Osteocyte (in vitro differentiated cells): ENCODE data around the gene PAPLN. TPM values are rescaled to one million over a fixed set of nuclear protein-coding genes. Genes with fewer than 3 reads are reported as not detected.

Source experiments
- DNase-seq: peaks from one replicate; pipeline ENCODE4 v3.0.0; 2021; ENCODE audit warnings: mixed read lengths; ENCODE audit not compliant: unreplicated experiment; ENCODE audit errors: extremely low spot score
- H3K27ac Mint-ChIP-seq: one replicate; pipeline ENCODE4 v1.8.0; 2021; ENCODE audit warnings: mild to moderate bottlenecking, mixed read lengths; ENCODE audit not compliant: unreplicated experiment
- H3K27me3 Mint-ChIP-seq: one replicate; pipeline ENCODE4 v1.8.0; 2021; ENCODE audit warnings: mixed read lengths; ENCODE audit not compliant: unreplicated experiment
- H3K36me3 Mint-ChIP-seq: one replicate; pipeline ENCODE4 v1.8.0; 2021; ENCODE audit warnings: mixed read lengths; ENCODE audit not compliant: unreplicated experiment
- H3K4me1 Mint-ChIP-seq: one replicate; pipeline ENCODE4 v1.8.0; 2021; ENCODE audit warnings: mixed read lengths; ENCODE audit not compliant: unreplicated experiment
- H3K4me3 Mint-ChIP-seq: one replicate; pipeline ENCODE4 v1.8.0; 2021; ENCODE audit warnings: mild to moderate bottlenecking, moderate library complexity, mixed read lengths; ENCODE audit not compliant: unreplicated experiment
- H3K9me3 Mint-ChIP-seq: one replicate; pipeline ENCODE4 v1.8.0; 2021; ENCODE audit warnings: mixed read lengths; ENCODE audit not compliant: unreplicated experiment
- total RNA-seq: library from RNA; stranded (reverse); gene quantifications from 2 replicates; pipeline ENCODE4 v1.2.1, GENCODE V29; 2021
- TF ChIP-seq, protein P1 (sequence below): fragments of 200-600 bp; sonication (generic); IDR thresholded peaks from 2 replicates; pipeline ENCODE4 v1.5.0; 2021; ENCODE audit warnings: antibody characterized with exemption, mild to moderate bottlenecking, moderate library complexity

PAPLN gene
- total RNA-seq, 1 donor from 2014 or later, result 44.3 TPM

DNA sequence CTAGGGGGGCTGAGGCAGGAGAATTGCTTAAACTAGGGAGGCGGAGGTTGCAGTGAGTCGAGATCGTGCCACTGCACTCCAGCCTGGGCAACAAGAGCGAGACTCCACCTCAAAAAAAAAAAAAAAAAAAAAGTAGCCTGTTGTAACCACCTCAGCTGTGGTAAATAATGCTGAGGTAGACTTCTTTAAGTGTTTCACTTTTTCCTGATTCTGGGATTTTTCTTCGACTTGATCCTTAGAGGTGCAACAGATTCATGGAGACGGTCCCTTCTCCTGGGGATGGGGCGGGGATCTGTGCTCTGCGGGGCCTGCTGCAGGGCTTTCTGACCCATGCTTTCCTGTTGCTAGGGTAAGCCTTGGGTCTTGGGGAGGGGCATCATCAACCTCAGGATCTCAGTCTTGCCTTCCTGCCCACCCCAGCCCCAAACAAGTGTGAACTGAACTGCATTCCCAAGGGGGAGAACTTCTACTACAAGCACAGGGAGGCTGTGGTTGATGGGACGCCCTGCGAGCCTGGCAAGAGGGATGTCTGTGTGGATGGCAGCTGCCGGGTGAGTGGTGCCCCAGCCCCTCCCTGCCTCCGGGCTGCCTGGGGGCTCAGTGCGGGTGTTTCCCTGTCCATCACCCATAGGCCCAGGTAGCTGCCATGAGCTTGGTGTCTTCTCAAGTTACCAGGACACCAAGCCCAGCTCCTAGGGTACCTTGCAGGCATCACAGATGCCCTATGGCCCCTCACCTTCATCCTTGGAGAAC lies 12.4 kb downstream of the PAPLN start:
- peaks cover 8% of the 10 kb centered on the region for H3K4me1 Mint-ChIP-seq

DNA sequence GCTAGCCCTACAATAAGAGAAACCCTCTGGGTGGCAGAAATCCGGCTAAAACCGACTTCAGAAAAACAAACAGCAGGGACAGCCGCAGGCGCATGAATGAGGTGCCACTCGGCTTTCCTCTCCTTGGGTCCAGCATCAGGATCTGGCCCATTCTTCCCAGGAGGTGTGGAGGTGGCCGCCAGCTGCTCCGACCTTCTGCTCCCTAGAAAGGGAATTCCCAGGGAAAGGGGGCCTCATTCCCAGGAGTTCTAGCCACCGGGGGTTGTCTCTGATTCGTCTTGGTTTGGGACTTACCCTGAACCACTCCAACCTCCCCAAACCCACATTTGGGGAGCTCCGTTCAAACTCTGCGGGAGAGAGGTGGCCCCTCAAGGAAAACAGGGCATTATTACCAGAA lies 13.0 kb downstream of the PAPLN start:
- H3K36me3 Mint-ChIP-seq, result peaks cover 17% of the 10 kb centered on the region
- H3K4me3 Mint-ChIP-seq, result no peak overlapping the region
- no peak for DNase-seq

More for the DNA sequence above, 12.4 kb downstream of the PAPLN start:
- Mint-ChIP-seq H3K4me3 (no peak overlapping the region), H3K27me3 (no peaks in the 10 kb centered on the region), H3K36me3 (peaks cover 13% of the 10 kb centered on the region), H3K27ac (no peak overlapping the region), H3K9me3 (no peaks in the 10 kb centered on the region)
- TF ChIP-seq, protein P1, sequence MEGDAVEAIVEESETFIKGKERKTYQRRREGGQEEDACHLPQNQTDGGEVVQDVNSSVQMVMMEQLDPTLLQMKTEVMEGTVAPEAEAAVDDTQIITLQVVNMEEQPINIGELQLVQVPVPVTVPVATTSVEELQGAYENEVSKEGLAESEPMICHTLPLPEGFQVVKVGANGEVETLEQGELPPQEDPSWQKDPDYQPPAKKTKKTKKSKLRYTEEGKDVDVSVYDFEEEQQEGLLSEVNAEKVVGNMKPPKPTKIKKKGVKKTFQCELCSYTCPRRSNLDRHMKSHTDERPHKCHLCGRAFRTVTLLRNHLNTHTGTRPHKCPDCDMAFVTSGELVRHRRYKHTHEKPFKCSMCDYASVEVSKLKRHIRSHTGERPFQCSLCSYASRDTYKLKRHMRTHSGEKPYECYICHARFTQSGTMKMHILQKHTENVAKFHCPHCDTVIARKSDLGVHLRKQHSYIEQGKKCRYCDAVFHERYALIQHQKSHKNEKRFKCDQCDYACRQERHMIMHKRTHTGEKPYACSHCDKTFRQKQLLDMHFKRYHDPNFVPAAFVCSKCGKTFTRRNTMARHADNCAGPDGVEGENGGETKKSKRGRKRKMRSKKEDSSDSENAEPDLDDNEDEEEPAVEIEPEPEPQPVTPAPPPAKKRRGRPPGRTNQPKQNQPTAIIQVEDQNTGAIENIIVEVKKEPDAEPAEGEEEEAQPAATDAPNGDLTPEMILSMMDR, result no peak
- DNase-seq, result no peak

DNA sequence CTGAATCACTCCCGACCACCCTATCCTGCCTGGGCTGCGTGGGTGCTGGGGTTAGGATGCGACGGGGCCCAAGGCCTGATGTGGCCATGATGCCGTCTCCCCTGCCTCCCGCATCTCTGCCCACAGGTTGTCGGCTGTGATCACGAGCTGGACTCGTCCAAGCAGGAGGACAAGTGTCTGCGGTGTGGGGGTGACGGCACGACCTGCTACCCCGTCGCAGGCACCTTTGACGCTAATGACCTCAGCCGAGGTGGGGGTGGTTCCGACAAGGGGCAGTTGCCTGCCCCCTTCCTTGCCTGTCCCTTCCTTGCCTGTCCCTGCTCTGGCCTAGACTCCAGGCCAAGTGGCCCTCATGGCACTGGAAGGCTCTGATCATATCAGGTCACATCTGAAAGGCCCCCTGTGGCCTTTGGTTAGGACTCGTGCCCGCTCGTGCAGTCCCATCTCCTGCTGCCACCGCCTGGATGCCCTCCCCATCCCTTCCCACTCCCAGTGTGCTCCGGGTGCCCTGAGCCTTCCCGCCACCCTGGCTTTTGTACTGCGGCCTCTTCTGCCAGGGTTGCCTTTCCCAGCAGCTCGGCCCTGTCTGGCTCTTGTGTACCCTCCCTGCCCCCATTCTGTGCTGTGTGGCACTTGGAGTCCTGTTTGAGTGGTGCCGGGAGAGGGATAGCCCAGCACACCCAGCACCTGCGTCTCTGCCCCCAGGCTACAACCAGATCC lies 13.6 kb downstream of the PAPLN start:
- H3K4me3 Mint-ChIP-seq, result no peak overlapping the region
- H3K27me3 Mint-ChIP-seq, result no peaks in the 10 kb centered on the region
- peaks cover 8% of the 10 kb centered on the region for H3K4me1 Mint-ChIP-seq
- no peak for DNase-seq
- TF ChIP-seq, protein P1, result no peak
- no peak overlapping the region for H3K27ac Mint-ChIP-seq
- peaks cover 19% of the 10 kb centered on the region for H3K36me3 Mint-ChIP-seq
- H3K9me3 Mint-ChIP-seq, result no peaks in the 10 kb centered on the region

More for the DNA sequence above, 13.0 kb downstream of the PAPLN start:
- Mint-ChIP-seq H3K4me1 (peaks cover 8% of the 10 kb centered on the region), H3K27me3 (no peaks in the 10 kb centered on the region), H3K27ac (no peak overlapping the region), H3K9me3 (no peaks in the 10 kb centered on the region)
- TF ChIP-seq, protein P1, result no peak

DNA sequence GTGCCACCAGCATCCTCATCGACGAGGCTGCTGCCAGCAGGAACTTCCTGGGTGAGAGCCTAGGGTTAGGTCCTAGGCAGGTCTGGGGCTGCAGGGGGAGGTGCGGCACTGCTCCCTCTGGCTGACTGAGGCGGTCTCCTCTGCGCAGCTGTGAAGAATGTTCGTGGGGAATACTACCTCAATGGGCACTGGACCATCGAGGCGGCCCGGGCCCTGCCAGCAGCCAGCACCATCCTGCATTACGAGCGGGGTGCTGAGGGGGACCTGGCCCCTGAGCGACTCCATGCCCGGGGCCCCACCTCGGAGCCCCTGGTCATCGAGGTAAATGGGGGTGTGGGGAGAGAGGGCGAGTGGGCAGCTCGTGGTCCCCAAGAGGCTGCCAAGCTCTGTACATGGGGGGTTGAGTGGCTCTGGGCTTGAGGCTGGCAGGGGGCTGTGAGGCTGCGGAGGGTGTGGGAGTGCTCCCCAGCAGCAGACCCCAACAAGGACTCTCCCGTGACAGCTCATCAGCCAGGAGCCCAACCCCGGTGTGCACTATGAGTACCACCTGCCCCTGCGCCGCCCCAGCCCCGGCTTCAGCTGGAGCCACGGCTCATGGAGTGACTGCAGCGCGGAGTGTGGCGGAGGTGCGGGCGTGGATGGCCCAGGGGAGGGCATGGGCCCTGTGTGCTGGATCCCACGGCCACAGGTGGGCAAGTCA lies 14.4 kb downstream of the PAPLN start:
- Mint-ChIP-seq H3K27ac (no peak overlapping the region), H3K27me3 (no peaks in the 10 kb centered on the region), H3K9me3 (no peaks in the 10 kb centered on the region), H3K4me3 (no peak overlapping the region), H3K36me3 (peaks cover 16% of the 10 kb centered on the region), H3K4me1 (peaks cover 6% of the 10 kb centered on the region)
- TF ChIP-seq, protein P1, result no peak
- DNase-seq, result no peak
